ENCODE data around the gene ABL2.

ABL2 gene

GRCh38 chr1:179061360-179062282 lies 167.9 kb downstream of the ABL2 start:
- no peak for FAIRE-seq
- no peak for DNase-seq (ENCODE audit: extremely low spot score, insufficient read length, low read depth)

GRCh38 chr1:179058487-179059483 lies 170.7 kb downstream of the ABL2 start:
- DNase-seq (ENCODE audit: extremely low spot score, insufficient read length, low read depth) (no peak), FAIRE-seq (no peak)

- no peak for FAIRE-seq
- no peak for DNase-seq (ENCODE audit: extremely low spot score, insufficient read length, low read depth)
Measured at GRCh38 chr1:179055937-179056336, 173.5 kb downstream of the ABL2 start.

DNA sequence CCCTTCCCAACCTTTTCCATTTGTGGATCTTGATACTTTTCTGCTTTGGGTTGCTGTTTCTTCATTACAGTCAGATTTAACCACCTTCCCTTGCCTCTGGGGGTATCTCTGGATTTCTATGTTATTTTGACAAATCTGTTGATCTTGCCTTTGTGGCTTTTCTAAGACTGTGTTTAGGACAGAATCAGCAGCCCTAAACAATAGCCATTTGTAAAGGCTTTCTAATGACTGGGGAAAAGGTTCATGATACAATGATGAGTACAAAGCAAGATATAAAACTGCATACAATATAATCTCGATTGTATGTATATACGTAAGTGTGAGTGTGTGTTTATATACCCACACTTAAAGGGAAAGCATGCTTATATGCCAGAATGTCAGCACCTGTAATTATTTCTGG lies 176.0 kb downstream of the ABL2 start:
- no peak for DNase-seq (ENCODE audit: extremely low spot score, insufficient read length, low read depth)

DNA sequence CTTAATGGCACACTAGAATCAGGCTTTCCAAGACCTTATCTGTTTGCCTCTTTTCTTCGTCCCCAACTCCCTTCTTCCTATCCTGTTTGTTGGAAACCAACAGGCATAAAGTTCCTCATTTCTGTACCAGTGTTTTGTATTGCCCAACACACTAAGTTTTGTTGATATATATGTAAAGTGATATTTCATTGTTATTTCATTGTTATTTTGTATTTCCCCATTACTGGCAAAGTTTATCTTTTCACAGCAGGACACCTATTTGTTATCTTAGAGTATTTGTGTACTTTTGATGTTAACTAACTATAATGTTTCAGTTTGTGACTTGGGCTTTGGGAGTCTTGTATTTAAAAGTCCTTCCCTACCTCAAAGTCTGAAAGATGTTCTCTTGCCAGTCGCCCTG lies 176.7 kb downstream of the ABL2 start:
- FAIRE-seq (no peak), DNase-seq (ENCODE audit: extremely low spot score, insufficient read length, low read depth) (no peak)

More for the DNA sequence above, 176.0 kb downstream of the ABL2 start:
- FAIRE-seq, result no peak
